HCT116 (cell line): Measurements from ENCODE around the gene PITRM1.

ENCODE experiments used
- ATF3 ChIP-seq: IDR thresholded peaks from 2 replicates; pipeline ENCODE4 v1.6.1; 2012
- CTCF ChIP-seq, 3 experiments: fragments of 200-600 bp in 1 of 3; sonication (generic) in 1 of 3; IDR thresholded peaks in 2 of 3; conservative IDR thresholded peaks in 1 of 3; 2 replicates each; pipeline ENCODE4 v1.5.1; 2012 to 2017; ENCODE audit warnings: low read depth in 2 of 3, low read length in 2 of 3, antibody characterized with exemption in 1 of 3, borderline replicate concordance in 1 of 3, control low read depth in 1 of 3, mild to moderate bottlenecking in 1 of 3, mixed read lengths in 1 of 3, mixed run types in 1 of 3, moderate library complexity in 1 of 3; ENCODE audit not compliant: insufficient read depth in 1 of 3
- POLR2AphosphoS5 ChIP-seq: IDR thresholded peaks from 2 replicates; pipeline ENCODE4 v1.6.1; 2011; ENCODE audit warnings: mild to moderate bottlenecking, low read depth, low read length, moderate library complexity
- TCF7L2 ChIP-seq: IDR thresholded peaks from 2 replicates; pipeline ENCODE4 v1.7.0; 2011; ENCODE audit warnings: borderline replicate concordance, inconsistent platforms; ENCODE audit not compliant: insufficient read depth, insufficient read length; ENCODE audit errors: extremely low read depth
- ZFX ChIP-seq: fragments of 450-650 bp; IDR thresholded peaks from 2 replicates; pipeline ENCODE4 v1.6.1; 2017

GRCh38 chr10:3117486-3117885, 55.1 kb downstream of the PITRM1 start:
- no peak for TF ChIP-seq CTCF (IDR thresholded peaks at IDR 0.05 in 2 of 3, conservative IDR thresholded peaks at IDR 0.05 in 1 of 3; ENCODE audit: borderline replicate concordance in 1 of 3, insufficient read depth in 1 of 3, low read depth in 2 of 3, low read length in 2 of 3)
- TF ChIP-seq POLR2AphosphoS5, result no peak
- no peak for TF ChIP-seq ZFX
- TF ChIP-seq ATF3, result no peak
- TF ChIP-seq TCF7L2, result no peak
